Kasumi-1 (cell line): Measurements from ENCODE around the gene TXNRD3.
"Not testable (repeated sequence)": the region's sequence is repeated elsewhere in the genome, so short reads cannot be mapped to it uniquely, and the experiment has no call there.

Experiments
- DNase-seq, 2 experiments: peaks; one replicate each; lab custom pipeline; 2025; lab: John Stamatoyannopoulos, UW

TXNRD3 gene

GRCh38 chr3:126591515-126591914 lies 63.4 kb downstream of the TXNRD3 start:
- not testable (repeated sequence) for DNase-seq

GRCh38 chr3:126582311-126582710 lies 72.6 kb downstream of the TXNRD3 start:
- DNase-seq: no peak

- no peak for DNase-seq
Measured at GRCh38 chr3:126581569-126581968, 73.4 kb downstream of the TXNRD3 start.

DNA sequence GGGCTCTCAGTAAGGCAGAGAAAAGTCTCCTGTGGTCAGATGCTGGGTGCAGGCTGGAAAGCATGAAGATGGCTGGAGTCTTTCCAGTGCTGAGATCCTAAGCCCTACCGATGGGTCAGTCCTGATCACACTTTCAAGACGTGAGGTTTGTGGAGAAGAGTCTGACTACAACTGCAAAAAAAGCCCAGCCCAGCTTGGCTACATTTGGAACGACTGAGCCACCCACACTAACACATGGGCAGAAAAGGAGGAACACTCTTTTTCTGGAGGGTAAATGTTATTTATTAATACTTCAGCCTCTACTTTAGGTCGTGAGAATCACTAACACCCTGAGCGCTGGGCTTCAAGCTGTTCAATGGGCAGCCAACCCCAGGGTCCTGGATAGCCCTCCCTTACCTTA lies 74.2 kb downstream of the TXNRD3 start:
- DNase-seq: no peak

DNA sequence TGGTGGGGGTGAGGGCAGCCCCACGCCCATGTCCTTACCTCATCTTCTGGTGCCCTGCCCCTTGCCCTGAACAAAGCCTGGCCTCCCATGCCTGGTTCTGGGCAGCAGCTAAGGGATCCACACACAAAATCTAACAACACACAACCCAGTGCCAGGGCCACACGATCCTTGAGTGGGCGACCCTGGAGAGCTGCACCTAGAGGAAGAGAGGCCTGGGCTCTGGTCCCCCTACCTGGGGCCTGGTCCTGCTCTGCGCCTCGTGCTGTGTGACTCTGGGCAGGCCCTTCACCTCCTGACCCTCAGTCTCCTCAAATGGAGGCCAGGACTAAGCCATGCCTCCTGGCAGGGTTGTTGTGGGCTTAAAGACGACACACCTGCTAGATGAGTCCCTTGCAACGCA lies 76.2 kb downstream of the TXNRD3 start:
- DNase-seq: no peak

DNA sequence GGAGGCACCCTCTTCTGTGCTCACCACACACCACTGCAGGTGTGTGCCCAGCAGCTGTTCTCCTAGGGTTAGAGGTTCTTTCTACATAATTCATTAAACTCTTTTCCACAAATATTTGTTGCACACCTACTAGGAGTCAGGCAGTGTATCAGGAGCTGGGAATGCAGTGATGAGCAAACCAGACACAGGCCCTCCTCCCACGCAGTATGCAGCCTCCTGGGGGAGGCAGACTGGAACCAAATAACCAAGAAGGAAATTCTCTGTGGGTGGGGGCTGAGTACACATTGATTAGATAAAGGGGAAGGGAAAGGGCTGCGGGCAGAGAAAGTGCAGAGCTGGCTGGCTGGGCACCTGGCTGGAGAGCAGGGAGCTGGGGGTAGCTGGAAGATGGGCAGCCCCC lies 77.7 kb downstream of the TXNRD3 start:
- DNase-seq: no peak

DNA sequence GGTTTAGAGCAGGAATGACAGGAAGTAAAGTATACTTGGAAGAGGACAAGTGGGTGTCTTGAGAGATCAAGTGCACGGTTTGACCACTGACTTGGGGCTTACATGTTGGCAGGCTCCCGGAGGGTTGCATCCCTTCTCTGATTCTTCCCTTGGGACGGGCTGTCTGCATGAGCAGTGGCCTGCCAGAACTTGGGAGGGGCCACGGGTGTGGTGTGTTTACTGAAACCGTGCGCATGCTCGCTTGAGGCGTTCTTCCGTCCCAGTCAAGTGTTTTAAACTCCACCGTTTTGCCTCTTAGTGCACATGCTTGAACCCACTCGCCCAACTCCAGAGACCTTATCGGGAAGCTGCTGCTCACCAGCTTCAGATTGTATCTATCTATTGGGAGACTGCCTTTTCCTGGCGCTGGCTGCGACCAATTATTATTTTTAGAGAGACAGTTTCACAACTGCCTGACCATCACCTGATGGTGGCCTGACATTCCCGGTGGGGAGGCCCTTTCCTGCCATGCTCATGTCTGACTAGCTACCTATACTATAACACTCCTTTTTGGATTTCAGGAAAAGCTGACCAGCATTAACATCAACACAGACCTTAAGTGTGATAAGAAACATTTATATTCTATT lies 81.3 kb downstream of the TXNRD3 start:
- DNase-seq: no peak

DNA sequence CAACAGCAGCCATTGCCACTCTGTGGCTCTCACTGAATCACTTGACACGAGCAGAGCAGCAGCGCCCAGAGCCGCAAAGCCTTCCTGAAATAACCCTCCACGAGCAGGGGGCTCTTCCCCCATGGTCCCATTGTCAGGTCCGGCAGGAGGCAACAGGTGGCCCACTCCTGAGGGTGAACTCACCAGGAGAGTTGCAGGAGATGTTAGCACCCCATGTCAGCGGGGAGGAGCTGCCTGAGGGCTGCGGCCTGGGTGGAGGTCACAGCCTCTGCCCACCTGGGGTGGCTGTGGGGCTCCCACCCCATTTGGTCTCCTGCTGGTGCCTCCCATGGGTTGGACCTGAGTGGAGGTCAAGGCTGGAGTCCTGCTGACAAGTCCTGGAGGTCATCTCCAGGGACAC lies 83.8 kb downstream of the TXNRD3 start:
- no peak for DNase-seq

DNA sequence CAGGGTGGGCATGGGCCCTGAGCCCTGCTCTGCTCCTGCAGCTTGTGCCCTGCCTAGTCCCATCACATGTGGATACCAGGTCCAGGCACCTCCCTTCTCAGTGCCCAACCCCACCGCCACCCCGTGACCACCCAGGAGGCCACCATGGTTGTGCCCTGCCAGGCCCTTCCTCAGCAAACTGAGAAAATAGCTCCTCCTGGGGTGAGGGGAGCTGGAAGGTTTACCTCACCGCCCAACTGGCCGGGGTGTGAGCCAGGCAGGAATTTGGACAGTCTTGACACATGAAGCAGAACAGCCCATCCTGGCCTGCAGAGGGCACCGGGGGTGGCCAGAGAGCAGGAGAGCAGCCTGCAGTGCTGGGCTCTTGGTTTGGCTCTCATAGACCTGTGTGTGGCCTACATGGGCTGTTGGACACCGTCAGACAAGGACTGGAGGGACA lies 84.8 kb downstream of the TXNRD3 start:
- DNase-seq: no peak

- DNase-seq: no peak
Measured at GRCh38 chr3:126569390-126569975, 85.4 kb downstream of the TXNRD3 start.

DNA sequence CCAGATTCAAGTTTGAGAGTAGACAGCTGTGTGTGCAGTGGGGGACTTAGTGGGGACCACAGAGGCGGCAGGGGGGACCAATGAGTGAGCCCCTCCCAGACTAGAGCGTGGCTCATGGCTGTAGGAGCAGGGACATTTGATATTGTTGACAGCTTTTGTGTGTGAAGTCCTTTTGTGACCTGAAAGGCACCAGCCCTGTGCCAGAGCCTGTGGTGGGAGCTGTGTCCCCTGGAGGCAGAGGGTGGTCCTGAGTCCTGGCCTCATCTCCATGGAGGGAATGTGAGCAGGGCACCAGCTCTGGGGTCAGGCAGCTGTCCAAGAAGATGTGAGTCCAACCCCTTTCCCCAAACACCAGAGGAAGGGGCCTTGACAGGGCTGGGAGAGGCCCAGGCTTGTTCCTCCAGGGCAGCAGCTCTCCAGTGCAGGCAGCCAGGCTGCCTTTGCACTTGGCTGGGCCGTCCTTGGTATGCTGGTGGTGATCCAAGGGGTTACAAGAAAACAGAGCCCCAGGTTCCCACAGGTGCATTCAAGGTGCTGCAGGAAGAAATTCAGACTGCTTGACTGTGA lies 86.1 kb downstream of the TXNRD3 start:
- DNase-seq: no peak

- DNase-seq: no peak
Measured at GRCh38 chr3:126567696-126568438, 87.1 kb downstream of the TXNRD3 start.

- no peak for DNase-seq
Measured at GRCh38 chr3:126562737-126563276, 92.1 kb downstream of the TXNRD3 start.

DNA sequence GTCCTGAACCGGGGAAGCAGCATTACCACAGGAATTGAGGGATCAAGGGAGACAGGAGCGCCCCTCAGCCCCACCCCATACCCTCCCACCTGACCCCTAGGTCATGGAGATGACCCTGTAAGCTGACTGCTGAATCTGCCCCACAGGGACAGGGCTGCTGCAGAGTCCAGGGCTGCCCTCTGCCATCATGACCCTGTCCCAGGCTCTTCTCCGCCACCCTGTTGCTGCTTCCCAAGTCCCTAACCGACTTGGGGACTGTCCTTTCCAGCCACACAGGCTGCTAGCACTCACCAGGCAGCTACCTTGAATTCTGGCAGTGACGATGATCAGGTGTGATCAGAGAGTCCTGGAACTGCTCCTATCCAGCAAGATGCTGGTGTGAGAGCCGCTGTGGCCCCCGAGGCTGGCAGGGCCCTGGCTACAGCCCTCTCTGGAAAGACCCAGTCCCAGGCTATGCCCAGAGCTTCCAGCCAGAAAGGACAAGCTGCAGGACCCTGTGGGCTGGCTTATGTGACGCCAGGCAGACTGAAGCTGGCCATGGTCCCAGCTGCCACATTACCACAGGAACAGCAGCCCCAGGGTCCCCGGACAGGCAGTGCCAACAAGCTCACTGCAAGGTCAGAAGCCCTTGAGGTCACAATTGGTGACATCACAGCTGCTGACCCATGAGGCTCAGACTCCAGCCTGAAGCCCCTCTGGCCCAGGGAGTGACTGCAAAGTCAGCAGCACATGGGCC lies 96.4 kb downstream of the TXNRD3 start, which contains the start of gene C3orf22:
Gene C3orf22, minus strand, starts transcription at position 597 of the 736 bp plus-strand sequence. CDS start 5,542 bp downstream, outside the sequence.
- DNase-seq: no peak

- DNase-seq: no peak
Measured at GRCh38 chr3:126557761-126558160, 97.2 kb downstream of the TXNRD3 start.

DNA sequence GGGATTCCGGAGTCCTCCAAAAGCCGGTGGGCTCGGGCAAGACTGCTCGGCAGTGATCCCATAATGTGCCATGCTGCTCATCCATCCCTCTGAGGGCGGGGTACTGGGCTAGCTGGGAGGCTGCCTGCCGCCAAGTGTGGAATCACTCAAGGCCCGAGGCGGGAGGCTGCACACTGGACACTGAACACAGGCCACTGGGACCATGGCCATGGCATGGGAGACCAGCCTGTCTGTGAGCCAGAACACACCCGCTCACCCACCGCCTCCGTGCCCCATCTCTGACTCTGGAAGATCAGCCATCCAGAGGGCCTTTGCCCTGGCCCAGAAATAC lies 97.5 kb downstream of the TXNRD3 start:
- DNase-seq: no peak
